ENCODE data around the gene NFE2L3.
"Not testable (repeated sequence)": the region's sequence is repeated elsewhere in the genome, so short reads cannot be mapped to it uniquely, and the experiment has no call there.

The NFE2L3 gene

GRCh38 chr7:26147030-26147429 lies 5.0 kb upstream of the NFE2L3 start:
- DNase-seq: no peak

- DNase-seq: not testable (repeated sequence)
Observed at GRCh38 chr7:26147646-26148306, 4.2 kb upstream of the NFE2L3 start.

GRCh38 chr7:26148307-26148700 lies 3.7 kb upstream of the NFE2L3 start:
- DNase-seq: not testable (repeated sequence)

GRCh38 chr7:26149391-26149977 lies 2.5 kb upstream of the NFE2L3 start:
- no peak for DNase-seq

- DNase-seq: peak in 1 of 5 donors; percentile 26
Observed at GRCh38 chr7:26151096-26151495, 902 bp upstream of the NFE2L3 start.

GRCh38 chr7:26151650-26151952 lies 397 bp upstream of the NFE2L3 start:
- no peak for DNase-seq

- DNase-seq: peak in 2 of 5 donors; percentile 29 to 51
Observed at GRCh38 chr7:26152782-26153240, 813 bp downstream of the NFE2L3 start.

GRCh38 chr7:26153241-26153822 lies 1.3 kb downstream of the NFE2L3 start:
- DNase-seq: peak in 1 of 5 donors; percentile 30

- DNase-seq: peak in 2 of 5 donors; percentile 19 to 60
Observed at GRCh38 chr7:26153823-26154783, 2.1 kb downstream of the NFE2L3 start.

GRCh38 chr7:26155531-26156375 lies 3.8 kb downstream of the NFE2L3 start:
- DNase-seq: no peak

GRCh38 chr7:26156451-26157420 lies 4.7 kb downstream of the NFE2L3 start:
- DNase-seq: peak; percentile 25 to 81 (median 51)

- no peak for DNase-seq
Observed at GRCh38 chr7:26157520-26158105, 5.6 kb downstream of the NFE2L3 start.

GRCh38 chr7:26159243-26159642 lies 7.2 kb downstream of the NFE2L3 start:
- no peak for DNase-seq

GRCh38 chr7:26160896-26161295 lies 8.9 kb downstream of the NFE2L3 start:
- DNase-seq: no peak

- DNase-seq: no peak
Observed at GRCh38 chr7:26162431-26162830, 10.4 kb downstream of the NFE2L3 start.

- DNase-seq: not testable (repeated sequence)
Observed at GRCh38 chr7:26163804-26164203, 11.8 kb downstream of the NFE2L3 start.

- DNase-seq: no peak
Observed at GRCh38 chr7:26165950-26166683, 14.1 kb downstream of the NFE2L3 start.

GRCh38 chr7:26166684-26167266 lies 14.8 kb downstream of the NFE2L3 start:
- DNase-seq: no peak

GRCh38 chr7:26167303-26167934 lies 15.4 kb downstream of the NFE2L3 start:
- peak in 2 of 5 donors; percentile 37 to 64 for DNase-seq

Measured in T-helper 1 cell (primary cell).